ENCODE measurements around the gene CDH13.

DNA sequence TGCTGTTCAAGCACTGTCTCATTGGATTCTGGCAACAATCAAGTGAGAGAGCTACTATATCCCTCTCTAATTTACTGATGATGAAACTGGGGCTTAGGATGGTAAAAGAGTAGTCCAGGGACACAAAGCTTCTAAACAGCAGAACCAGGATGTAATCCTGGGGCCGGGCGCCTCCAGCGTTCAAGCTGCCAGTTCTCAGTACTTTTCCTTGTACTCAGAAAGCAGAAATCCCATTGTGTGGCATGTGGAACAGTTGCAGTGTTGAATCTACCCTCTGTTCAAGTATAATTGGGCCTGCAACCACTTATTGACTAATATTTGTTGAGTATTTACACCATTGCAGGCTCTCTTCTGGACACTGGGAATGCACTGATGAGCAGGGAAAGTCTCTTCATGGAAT is 14.5 kb upstream of the CDH13 start:
- TF ChIP-seq, protein P1, sequence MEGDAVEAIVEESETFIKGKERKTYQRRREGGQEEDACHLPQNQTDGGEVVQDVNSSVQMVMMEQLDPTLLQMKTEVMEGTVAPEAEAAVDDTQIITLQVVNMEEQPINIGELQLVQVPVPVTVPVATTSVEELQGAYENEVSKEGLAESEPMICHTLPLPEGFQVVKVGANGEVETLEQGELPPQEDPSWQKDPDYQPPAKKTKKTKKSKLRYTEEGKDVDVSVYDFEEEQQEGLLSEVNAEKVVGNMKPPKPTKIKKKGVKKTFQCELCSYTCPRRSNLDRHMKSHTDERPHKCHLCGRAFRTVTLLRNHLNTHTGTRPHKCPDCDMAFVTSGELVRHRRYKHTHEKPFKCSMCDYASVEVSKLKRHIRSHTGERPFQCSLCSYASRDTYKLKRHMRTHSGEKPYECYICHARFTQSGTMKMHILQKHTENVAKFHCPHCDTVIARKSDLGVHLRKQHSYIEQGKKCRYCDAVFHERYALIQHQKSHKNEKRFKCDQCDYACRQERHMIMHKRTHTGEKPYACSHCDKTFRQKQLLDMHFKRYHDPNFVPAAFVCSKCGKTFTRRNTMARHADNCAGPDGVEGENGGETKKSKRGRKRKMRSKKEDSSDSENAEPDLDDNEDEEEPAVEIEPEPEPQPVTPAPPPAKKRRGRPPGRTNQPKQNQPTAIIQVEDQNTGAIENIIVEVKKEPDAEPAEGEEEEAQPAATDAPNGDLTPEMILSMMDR (conservative IDR thresholded peaks at IDR 0.05; ENCODE audit: low read length): no peak
- no peak for TF ChIP-seq EZH2phosphoT487 (IDR thresholded peaks at IDR 0.05; ENCODE audit: borderline replicate concordance, low read depth, low read length)

Data from OCI-LY7 (cell line).